Measurements from ENCODE around the gene ZC3H10. TPM values are rescaled to one million over a fixed set of nuclear protein-coding genes. Genes with fewer than 3 reads are reported as not detected.

Gene ZC3H10
- total and polyA plus RNA-seq, 2 of the 13 experiments (the other 11 are each of a cell fraction or from before 2014, with no cell fraction given): 0.70 to 2.3 TPM

DNA sequence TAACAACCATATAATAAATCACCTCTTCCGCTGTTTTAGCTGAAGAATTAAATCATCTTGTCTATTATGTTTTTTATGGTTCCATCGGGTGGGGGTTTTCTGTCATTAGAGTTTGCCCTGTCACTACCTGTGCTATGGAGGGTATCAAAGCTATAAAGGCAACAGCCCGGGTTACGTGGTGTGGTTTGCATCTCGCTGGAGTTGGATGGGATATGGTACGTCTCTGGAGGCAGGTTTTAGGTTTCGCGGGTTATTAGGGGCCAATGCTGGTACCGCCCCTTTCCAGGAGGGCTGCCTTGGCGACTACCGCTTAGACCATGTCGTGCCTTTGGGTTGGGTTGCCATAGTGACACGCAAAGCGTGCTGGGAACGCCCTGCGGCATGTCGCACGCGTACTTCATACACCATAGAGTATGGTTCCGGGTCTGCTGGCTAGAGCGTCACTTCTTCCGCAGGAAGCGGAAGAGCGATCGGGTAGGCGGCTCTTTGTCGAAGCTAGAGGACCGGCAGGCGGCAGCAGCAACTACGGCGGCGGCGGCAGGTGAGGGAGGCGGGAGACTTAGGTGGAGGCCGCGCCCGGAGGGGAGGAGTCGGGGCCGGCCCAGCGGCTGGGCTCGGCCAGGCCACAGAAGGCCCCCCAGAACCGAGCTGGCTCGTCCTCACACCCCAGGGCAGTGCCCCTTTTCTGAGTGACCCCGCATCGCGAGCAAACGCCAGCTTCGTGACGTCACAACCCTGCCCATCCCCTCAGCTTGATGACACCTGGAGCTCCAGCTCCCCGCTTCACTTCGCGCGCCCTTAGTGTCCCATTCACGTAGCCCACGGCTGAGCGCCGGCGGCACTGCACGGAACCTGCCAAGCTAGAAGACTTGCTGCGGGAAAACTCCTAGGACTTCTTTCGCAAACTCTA is at the start of gene ZC3H10 (continued):
- peak; percentile 78 for TF ChIP-seq TFDP1 (CRISPR knock-in tag; IDR thresholded peaks at IDR 0.05; ENCODE audit: borderline replicate concordance)
- TF ChIP-seq, protein P1, sequence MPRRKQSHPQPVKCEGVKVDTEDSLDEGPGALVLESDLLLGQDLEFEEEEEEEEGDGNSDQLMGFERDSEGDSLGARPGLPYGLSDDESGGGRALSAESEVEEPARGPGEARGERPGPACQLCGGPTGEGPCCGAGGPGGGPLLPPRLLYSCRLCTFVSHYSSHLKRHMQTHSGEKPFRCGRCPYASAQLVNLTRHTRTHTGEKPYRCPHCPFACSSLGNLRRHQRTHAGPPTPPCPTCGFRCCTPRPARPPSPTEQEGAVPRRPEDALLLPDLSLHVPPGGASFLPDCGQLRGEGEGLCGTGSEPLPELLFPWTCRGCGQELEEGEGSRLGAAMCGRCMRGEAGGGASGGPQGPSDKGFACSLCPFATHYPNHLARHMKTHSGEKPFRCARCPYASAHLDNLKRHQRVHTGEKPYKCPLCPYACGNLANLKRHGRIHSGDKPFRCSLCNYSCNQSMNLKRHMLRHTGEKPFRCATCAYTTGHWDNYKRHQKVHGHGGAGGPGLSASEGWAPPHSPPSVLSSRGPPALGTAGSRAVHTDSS (CRISPR knock-in tag; conservative IDR thresholded peaks at IDR 0.05): no peak
- TF ChIP-seq ZKSCAN5 (CRISPR knock-in tag; IDR thresholded peaks at IDR 0.05): no peak; the same call in 1 of the 2 replicates
- no peak for TF ChIP-seq MYNN (CRISPR knock-in tag; IDR thresholded peaks at IDR 0.05; ENCODE audit: low read depth)
- TF ChIP-seq DDIT3 (CRISPR knock-in tag; IDR thresholded peaks at IDR 0.05): no peak
- TF ChIP-seq TRAFD1 (CRISPR knock-in tag; IDR thresholded peaks at IDR 0.05; ENCODE audit: borderline replicate concordance): 0 out of 2 replicates have a peak, but pooled peaks have one; percentile 38
- TF ChIP-seq HMG20A (CRISPR knock-in tag; IDR thresholded peaks at IDR 0.05; ENCODE audit: borderline replicate concordance): no peak
- peak; percentile 22 for TF ChIP-seq SRSF1 (optimal IDR thresholded peaks at IDR 0.05; ENCODE audit: low read depth, low read length)
- peak; percentile 55; the same call in 1 of the 2 replicates for TF ChIP-seq ZNF205 (CRISPR knock-in tag; IDR thresholded peaks at IDR 0.05)
- peak; percentile 92 for TF ChIP-seq ELF3 (CRISPR knock-in tag; IDR thresholded peaks at IDR 0.05)
- TF ChIP-seq KDM4B (CRISPR knock-in tag; IDR thresholded peaks at IDR 0.05): no peak
- no peak for TF ChIP-seq RFXANK (CRISPR knock-in tag; IDR thresholded peaks at IDR 0.05)
- TF ChIP-seq, protein P2, sequence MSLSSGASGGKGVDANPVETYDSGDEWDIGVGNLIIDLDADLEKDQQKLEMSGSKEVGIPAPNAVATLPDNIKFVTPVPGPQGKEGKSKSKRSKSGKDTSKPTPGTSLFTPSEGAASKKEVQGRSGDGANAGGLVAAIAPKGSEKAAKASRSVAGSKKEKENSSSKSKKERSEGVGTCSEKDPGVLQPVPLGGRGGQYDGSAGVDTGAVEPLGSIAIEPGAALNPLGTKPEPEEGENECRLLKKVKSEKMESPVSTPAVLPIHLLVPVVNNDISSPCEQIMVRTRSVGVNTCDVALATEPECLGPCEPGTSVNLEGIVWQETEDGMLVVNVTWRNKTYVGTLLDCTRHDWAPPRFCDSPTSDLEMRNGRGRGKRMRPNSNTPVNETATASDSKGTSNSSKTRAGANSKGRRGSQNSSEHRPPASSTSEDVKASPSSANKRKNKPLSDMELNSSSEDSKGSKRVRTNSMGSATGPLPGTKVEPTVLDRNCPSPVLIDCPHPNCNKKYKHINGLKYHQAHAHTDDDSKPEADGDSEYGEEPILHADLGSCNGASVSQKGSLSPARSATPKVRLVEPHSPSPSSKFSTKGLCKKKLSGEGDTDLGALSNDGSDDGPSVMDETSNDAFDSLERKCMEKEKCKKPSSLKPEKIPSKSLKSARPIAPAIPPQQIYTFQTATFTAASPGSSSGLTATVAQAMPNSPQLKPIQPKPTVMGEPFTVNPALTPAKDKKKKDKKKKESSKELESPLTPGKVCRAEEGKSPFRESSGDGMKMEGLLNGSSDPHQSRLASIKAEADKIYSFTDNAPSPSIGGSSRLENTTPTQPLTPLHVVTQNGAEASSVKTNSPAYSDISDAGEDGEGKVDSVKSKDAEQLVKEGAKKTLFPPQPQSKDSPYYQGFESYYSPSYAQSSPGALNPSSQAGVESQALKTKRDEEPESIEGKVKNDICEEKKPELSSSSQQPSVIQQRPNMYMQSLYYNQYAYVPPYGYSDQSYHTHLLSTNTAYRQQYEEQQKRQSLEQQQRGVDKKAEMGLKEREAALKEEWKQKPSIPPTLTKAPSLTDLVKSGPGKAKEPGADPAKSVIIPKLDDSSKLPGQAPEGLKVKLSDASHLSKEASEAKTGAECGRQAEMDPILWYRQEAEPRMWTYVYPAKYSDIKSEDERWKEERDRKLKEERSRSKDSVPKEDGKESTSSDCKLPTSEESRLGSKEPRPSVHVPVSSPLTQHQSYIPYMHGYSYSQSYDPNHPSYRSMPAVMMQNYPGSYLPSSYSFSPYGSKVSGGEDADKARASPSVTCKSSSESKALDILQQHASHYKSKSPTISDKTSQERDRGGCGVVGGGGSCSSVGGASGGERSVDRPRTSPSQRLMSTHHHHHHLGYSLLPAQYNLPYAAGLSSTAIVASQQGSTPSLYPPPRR (CRISPR knock-in tag; IDR thresholded peaks at IDR 0.05; ENCODE audit: borderline replicate concordance): no peak; the same call in 1 of the 2 replicates
- TF ChIP-seq ZNF460 (CRISPR knock-in tag; IDR thresholded peaks at IDR 0.05; ENCODE audit: borderline replicate concordance): no peak; the same call in 1 of the 2 replicates
- TF ChIP-seq, protein P3, sequence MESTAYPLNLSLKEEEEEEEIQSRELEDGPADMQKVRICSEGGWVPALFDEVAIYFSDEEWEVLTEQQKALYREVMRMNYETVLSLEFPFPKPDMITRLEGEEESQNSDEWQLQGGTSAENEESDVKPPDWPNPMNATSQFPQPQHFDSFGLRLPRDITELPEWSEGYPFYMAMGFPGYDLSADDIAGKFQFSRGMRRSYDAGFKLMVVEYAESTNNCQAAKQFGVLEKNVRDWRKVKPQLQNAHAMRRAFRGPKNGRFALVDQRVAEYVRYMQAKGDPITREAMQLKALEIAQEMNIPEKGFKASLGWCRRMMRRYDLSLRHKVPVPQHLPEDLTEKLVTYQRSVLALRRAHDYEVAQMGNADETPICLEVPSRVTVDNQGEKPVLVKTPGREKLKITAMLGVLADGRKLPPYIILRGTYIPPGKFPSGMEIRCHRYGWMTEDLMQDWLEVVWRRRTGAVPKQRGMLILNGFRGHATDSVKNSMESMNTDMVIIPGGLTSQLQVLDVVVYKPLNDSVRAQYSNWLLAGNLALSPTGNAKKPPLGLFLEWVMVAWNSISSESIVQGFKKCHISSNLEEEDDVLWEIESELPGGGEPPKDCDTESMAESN (CRISPR knock-in tag; conservative IDR thresholded peaks at IDR 0.05): peak; percentile 82; the same call in 1 of the 2 replicates
- TF ChIP-seq EHMT2 (IDR thresholded peaks at IDR 0.05; ENCODE audit: borderline replicate concordance, low read depth, low read length): no peak

Data from HepG2 (cell line).